Measurements from ENCODE around the gene ASIC1. TPM values are rescaled to one million over a fixed set of nuclear protein-coding genes. Genes with fewer than 3 reads are reported as not detected.

Gene ASIC1
- total RNA-seq, 4 donors from 2014 or later: 0.59 to 2.2 (median 1.5) TPM

DNA sequence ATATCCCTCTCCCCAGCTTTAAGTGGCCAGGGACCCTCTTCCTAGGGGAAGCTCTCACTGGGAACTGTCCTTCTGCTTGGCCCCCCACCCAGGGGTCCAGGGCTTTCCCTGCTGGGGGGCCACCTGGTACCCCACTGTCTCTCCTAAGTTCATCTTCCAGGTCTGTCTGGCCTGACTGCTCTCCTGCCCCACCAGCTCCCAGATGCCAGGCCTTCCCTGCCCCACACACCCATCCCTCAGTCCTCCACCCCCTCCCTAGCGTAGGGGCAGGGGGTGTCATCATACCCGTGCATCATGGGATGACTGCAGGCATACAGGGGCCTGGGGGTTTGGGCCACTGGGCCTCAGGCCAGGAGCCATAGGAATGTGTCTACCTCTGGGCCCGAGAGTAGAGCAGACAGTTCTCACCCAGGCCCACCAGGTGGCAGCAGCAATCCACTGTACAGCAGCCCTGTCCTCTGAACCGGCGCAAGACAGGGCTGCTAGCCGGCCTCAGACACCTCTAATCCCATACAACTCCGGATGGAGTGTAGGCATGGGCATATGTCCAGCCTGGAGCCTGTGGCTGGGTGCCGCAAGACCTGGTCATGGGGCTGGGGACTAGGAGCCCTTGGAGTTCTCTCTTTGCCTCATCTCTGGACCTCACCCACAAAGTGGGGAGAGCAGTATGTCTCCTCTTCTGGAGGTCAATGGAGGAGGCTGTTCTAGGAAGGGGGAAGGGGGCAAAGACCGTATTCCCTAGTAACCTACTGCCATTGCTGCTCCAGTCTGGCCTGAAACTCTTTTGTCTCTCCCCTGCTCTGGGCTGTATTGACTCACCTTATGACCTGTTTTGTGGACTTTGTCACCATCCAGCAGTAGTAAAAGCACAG is 17.8 kb downstream of the ASIC1 start:
- no peaks in the 10 kb centered on the region for H3K9me3 ChIP-seq
- DNase-seq (ENCODE audit: low spot score in 2 of 2): peak; percentile 86 to 88
- H3K4me3 ChIP-seq: no peak overlapping the region
- WGBS: 0% methylated on average over 1 of the region's 9 CpGs
- no peak overlapping the region for H3K27ac ChIP-seq
- no peaks in the 10 kb centered on the region for H3K36me3 ChIP-seq
- TF ChIP-seq EP300 (IDR thresholded peaks at IDR 0.05) (no peak), POLR2AphosphoS5 (IDR thresholded peaks at IDR 0.05) (no peak), POLR2A (IDR thresholded peaks at IDR 0.05) (no peak)
- TF ChIP-seq, protein P1, sequence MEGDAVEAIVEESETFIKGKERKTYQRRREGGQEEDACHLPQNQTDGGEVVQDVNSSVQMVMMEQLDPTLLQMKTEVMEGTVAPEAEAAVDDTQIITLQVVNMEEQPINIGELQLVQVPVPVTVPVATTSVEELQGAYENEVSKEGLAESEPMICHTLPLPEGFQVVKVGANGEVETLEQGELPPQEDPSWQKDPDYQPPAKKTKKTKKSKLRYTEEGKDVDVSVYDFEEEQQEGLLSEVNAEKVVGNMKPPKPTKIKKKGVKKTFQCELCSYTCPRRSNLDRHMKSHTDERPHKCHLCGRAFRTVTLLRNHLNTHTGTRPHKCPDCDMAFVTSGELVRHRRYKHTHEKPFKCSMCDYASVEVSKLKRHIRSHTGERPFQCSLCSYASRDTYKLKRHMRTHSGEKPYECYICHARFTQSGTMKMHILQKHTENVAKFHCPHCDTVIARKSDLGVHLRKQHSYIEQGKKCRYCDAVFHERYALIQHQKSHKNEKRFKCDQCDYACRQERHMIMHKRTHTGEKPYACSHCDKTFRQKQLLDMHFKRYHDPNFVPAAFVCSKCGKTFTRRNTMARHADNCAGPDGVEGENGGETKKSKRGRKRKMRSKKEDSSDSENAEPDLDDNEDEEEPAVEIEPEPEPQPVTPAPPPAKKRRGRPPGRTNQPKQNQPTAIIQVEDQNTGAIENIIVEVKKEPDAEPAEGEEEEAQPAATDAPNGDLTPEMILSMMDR (IDR thresholded peaks at IDR 0.05): peak; percentile 86 to 92
- no peaks in the 10 kb centered on the region for H3K27me3 ChIP-seq
- peaks cover 15% of the 10 kb centered on the region for H3K4me1 ChIP-seq

DNA sequence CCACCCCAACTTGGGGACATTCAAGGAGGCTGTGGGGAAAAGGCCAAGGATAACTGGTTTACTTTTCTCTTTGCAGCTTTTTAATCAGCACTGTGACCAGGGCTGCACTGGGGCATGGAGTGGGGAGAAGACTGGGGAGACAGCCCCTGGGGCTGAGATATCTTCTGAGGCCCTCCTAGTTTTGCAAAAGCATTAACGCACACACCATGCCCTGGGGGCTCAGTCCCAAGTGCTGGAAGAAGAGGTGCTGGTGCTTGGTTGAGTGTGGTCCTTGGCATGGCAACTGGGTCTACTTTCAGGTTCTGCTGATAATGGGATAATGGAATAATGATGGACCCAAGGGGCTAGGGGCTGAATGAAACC is 18.4 kb downstream of the ASIC1 start:
- no peaks in the 10 kb centered on the region for H3K36me3 ChIP-seq
- peaks cover 8% of the 10 kb centered on the region for H3K4me1 ChIP-seq
- H3K27ac ChIP-seq: no peak overlapping the region
- H3K27me3 ChIP-seq: no peaks in the 10 kb centered on the region
- WGBS: 67% methylated on average over 1 of the region's 1 CpG
- H3K9me3 ChIP-seq: no peaks in the 10 kb centered on the region
- TF ChIP-seq EP300 (IDR thresholded peaks at IDR 0.05) (no peak), POLR2AphosphoS5 (IDR thresholded peaks at IDR 0.05) (no peak), POLR2A (IDR thresholded peaks at IDR 0.05) (no peak)
- TF ChIP-seq, protein P1 (IDR thresholded peaks at IDR 0.05): no peak
- H3K4me3 ChIP-seq: no peak overlapping the region
- DNase-seq (ENCODE audit: low spot score in 2 of 2): no peak

DNA sequence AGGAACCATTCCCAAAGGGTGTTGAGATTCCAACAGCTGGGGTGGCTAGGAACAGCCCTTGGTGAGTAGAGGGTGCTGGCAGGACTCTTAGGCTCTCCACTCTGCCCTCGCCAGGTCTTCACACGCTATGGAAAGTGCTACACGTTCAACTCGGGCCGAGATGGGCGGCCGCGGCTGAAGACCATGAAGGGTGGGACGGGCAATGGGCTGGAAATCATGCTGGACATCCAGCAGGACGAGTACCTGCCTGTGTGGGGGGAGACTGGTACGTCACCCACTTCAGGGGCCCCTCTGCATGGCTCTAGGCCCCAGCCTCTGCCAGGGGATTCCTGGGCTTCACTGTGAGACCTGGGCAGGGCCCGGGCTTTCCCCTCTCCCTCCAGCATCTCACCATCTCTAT is 19.7 kb downstream of the ASIC1 start:
- H3K36me3 ChIP-seq: no peaks in the 10 kb centered on the region
- DNase-seq (ENCODE audit: low spot score in 2 of 2): no peak
- 86% methylated on average over 12 of the region's 12 CpGs for WGBS
- H3K4me1 ChIP-seq: peaks cover 11% of the 10 kb centered on the region
- TF ChIP-seq EP300 (IDR thresholded peaks at IDR 0.05): no peak
- H3K27me3 ChIP-seq: no peaks in the 10 kb centered on the region
- H3K4me3 ChIP-seq: no peak overlapping the region
- H3K9me3 ChIP-seq: no peaks in the 10 kb centered on the region
- H3K27ac ChIP-seq: no peak overlapping the region

DNA sequence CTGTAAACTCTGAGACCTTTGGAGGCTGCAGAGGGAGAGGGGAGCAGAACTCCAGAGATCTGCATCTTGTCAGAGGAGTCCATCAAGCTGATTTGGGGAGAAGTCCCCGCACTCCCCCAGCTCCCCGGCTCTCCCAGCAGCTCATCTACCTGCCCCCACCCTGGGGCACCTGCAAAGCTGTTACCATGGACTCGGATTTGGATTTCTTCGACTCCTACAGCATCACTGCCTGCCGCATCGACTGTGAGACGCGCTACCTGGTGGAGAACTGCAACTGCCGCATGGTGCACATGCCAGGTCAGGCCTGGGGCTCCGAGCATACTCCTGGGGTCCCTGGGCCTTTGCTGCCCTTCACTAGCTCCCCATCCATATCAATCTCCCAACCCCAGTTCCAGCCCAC is 20.9 kb downstream of the ASIC1 start:
- Histone ChIP-seq H3K27me3 (no peaks in the 10 kb centered on the region), H3K4me1 (peaks cover 11% of the 10 kb centered on the region), H3K27ac (no peak overlapping the region), H3K36me3 (no peaks in the 10 kb centered on the region), H3K4me3 (no peak overlapping the region), H3K9me3 (no peaks in the 10 kb centered on the region)
- TF ChIP-seq POLR2A (IDR thresholded peaks at IDR 0.05) (no peak), POLR2AphosphoS5 (IDR thresholded peaks at IDR 0.05) (no peak), EP300 (IDR thresholded peaks at IDR 0.05) (no peak)
- TF ChIP-seq, protein P1 (IDR thresholded peaks at IDR 0.05): no peak
- no peak for DNase-seq (ENCODE audit: low spot score in 2 of 2)
- 90% methylated on average over 10 of the region's 10 CpGs for WGBS

DNA sequence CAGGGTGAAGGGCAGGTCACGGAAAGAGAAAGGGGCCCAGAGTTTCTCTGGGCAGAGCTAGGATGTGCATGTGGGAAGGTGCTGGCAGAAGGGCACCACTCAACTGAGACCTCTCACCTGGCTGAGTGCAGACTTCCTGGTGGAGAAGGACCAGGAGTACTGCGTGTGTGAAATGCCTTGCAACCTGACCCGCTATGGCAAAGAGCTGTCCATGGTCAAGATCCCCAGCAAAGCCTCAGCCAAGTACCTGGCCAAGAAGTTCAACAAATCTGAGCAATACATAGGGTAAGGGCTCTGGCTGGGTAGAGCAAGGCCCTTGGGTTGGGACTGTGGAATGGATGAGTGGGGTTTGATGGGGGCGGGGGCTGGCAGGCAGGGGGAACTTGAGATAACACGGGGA is 22.4 kb downstream of the ASIC1 start:
- Histone ChIP-seq H3K4me3 (no peak overlapping the region), H3K36me3 (no peaks in the 10 kb centered on the region), H3K27ac (no peak overlapping the region), H3K4me1 (peaks cover 20% of the 10 kb centered on the region), H3K27me3 (no peaks in the 10 kb centered on the region), H3K9me3 (no peaks in the 10 kb centered on the region)
- no peak for DNase-seq (ENCODE audit: low spot score in 2 of 2)
- TF ChIP-seq POLR2A (IDR thresholded peaks at IDR 0.05) (no peak), POLR2AphosphoS5 (IDR thresholded peaks at IDR 0.05) (no peak), EP300 (IDR thresholded peaks at IDR 0.05) (no peak)
- TF ChIP-seq, protein P1 (IDR thresholded peaks at IDR 0.05): no peak
- 95% methylated on average over 5 of the region's 5 CpGs for WGBS
